Upper lobe of left lung (tissue), 4 donors: ENCODE data around the gene CXCR1.

Source experiments
- EP300 ChIP-seq, 4 donors: sonication (generic); formaldehyde crosslinking; IDR thresholded peaks; one replicate each; pipeline ENCODE4 v1.5.1; 2017; ENCODE audit warnings: antibody characterized with exemption in 4 of 4, control low read depth in 2 of 4
- POLR2A ChIP-seq, 4 donors: fragments of 450-650 bp; IDR thresholded peaks; one replicate each; pipeline ENCODE4 v1.5.1; 2016 to 2017; ENCODE audit warnings: antibody characterized with exemption in 4 of 4, mild to moderate bottlenecking in 2 of 4

GRCh38 chr2:218186876-218187275 is 20.1 kb upstream of the CXCR1 start:
- TF ChIP-seq EP300 (IDR thresholded peaks at IDR 0.05) (no peak), POLR2A (IDR thresholded peaks at IDR 0.05) (no peak)
